Endothelial cell of umbilical vein (primary cell): Measurements from ENCODE around the gene FAM241B. TPM values are rescaled to one million over a fixed set of nuclear protein-coding genes. Genes with fewer than 3 reads are reported as not detected.

Experiments
- BruUV-seq: library from RNA; stranded (reverse); fragments of 400-500 nt; replicated peaks from 2 replicates; lab custom pipeline; 2021; lab: Mats Ljungman, UMichigan
- CTCF ChIA-PET: fragments of 300-600, 350-600 bp; sonication (Branson Sonifier 250); formaldehyde crosslinking; loops from one replicate; lab custom pipeline; 2021; ENCODE audit warnings: antibody characterized with exemption, inconsistent platforms; lab: Charles Lee
- POLR2A ChIA-PET: fragments of 300-600, 350-600 bp; sonication (Branson Sonifier 250); formaldehyde crosslinking; loops from one replicate; lab custom pipeline; 2021; ENCODE audit warnings: antibody characterized with exemption, inconsistent platforms; lab: Charles Lee
- DNase-seq: peaks from one replicate; pipeline ENCODE4 v3.0.0-alpha.2; 2011; ENCODE audit warnings: low read depth, low spot score
- FAIRE-seq: peaks from 2 replicates; lab custom pipeline; 2011; peaks lifted over from hg19 to GRCh38; lab: Jason Lieb, UNC
- H2AFZ ChIP-seq: 2 replicates; pipeline ENCODE4 v1.6.0; 2012; ENCODE audit warnings: low read depth, low read length, control low read depth, inconsistent platforms
- H3K27ac ChIP-seq: 2 replicates; pipeline ENCODE4 v1.5.1; 2011; ENCODE audit warnings: low read depth, mild to moderate bottlenecking, control low read depth, low read length, moderate library complexity; ENCODE audit not compliant: insufficient read depth
- H3K27me3 ChIP-seq, 2 experiments: 2 replicates each; pipeline versions ENCODE4 v1.6.0 to v1.6.1; 2011; ENCODE audit warnings: low read length in 2 of 2, mixed read lengths in 1 of 2; ENCODE audit not compliant: control insufficient read depth in 2 of 2, insufficient read depth in 2 of 2
- H3K36me3 ChIP-seq, 2 experiments: 2 replicates in 1 of 2; 3 replicates in 1 of 2; pipeline ENCODE4 v1.5.1; 2011; ENCODE audit warnings: low read length in 2 of 2, mild to moderate bottlenecking in 1 of 2, moderate library complexity in 1 of 2; ENCODE audit not compliant: control insufficient read depth in 2 of 2, insufficient read depth in 2 of 2; ENCODE audit errors: extremely low read depth in 1 of 2
- H3K4me1 ChIP-seq: 3 replicates; pipeline ENCODE4 v1.5.1; 2011; ENCODE audit warnings: mild to moderate bottlenecking, low read length; ENCODE audit not compliant: control insufficient read depth, insufficient read depth; ENCODE audit errors: extremely low read depth
- H3K4me2 ChIP-seq: 2 replicates; pipeline ENCODE4 v1.6.1; 2011; ENCODE audit warnings: low read length, control low read depth, mixed read lengths; ENCODE audit not compliant: insufficient read depth
- H3K4me3 ChIP-seq, 3 experiments: fragments of 200-600 bp in 1 of 3; sonication (generic), shearing (Covaris generic) in 1 of 3; replicated peaks in 1 of 3; 2 replicates each; pipeline ENCODE4 v1.5.1; 2011 to 2016; ENCODE audit warnings: control low read depth in 3 of 3, low read length in 3 of 3, mild to moderate bottlenecking in 2 of 3, inconsistent platforms in 1 of 3, low read depth in 1 of 3, moderate library complexity in 1 of 3; ENCODE audit not compliant: insufficient read depth in 1 of 3
- H3K79me2 ChIP-seq: 2 replicates; pipeline ENCODE4 v1.6.0; 2012; ENCODE audit warnings: low read length, inconsistent platforms; ENCODE audit not compliant: control insufficient read depth, insufficient read depth
- H3K9ac ChIP-seq: replicated peaks from 2 replicates; pipeline ENCODE3; 2011; ENCODE audit warnings: low read length, control low read depth; ENCODE audit not compliant: insufficient read depth; ENCODE audit errors: extremely low read depth
- H3K9me1 ChIP-seq: replicated peaks from 3 replicates; pipeline ENCODE4 v1.6.0; 2011; ENCODE audit warnings: mild to moderate bottlenecking, low read length; ENCODE audit not compliant: control insufficient read depth, insufficient read depth; ENCODE audit errors: extremely low read depth
- H3K9me3 ChIP-seq: replicated peaks from 2 replicates; pipeline ENCODE4 v1.5.1; 2012; ENCODE audit warnings: low read length, inconsistent platforms; ENCODE audit not compliant: control insufficient read depth, insufficient read depth
- H4K20me1 ChIP-seq: replicated peaks from 2 replicates; pipeline ENCODE3; 2011; ENCODE audit warnings: mild to moderate bottlenecking, low read length; ENCODE audit not compliant: control insufficient read depth, insufficient read depth; ENCODE audit errors: extremely low read depth
- CTCF ChIP-seq, 2 donors: IDR thresholded peaks; 1 replicate in 1 of 2; 2 replicates in 1 of 2; pipeline ENCODE4 v1.5.1; 2011; ENCODE audit warnings: low read length in 2 of 2, mild to moderate bottlenecking in 2 of 2, moderate library complexity in 2 of 2, control low read depth in 1 of 2, inconsistent platforms in 1 of 2, low read depth in 1 of 2; ENCODE audit not compliant: insufficient read depth in 1 of 2; ENCODE audit errors: extremely low read depth in 1 of 2
- EZH2 ChIP-seq: IDR thresholded peaks from 2 replicates; pipeline ENCODE4 v1.6.1; 2012; ENCODE audit warnings: borderline replicate concordance, low read depth, mild to moderate bottlenecking, moderate library complexity, low read length, inconsistent platforms; ENCODE audit not compliant: severe bottlenecking
- FOS ChIP-seq: IDR thresholded peaks from 2 replicates; pipeline ENCODE4 v1.6.1; 2011; ENCODE audit warnings: mild to moderate bottlenecking, low read length, moderate library complexity, borderline replicate concordance; ENCODE audit not compliant: insufficient read depth
- GATA2 ChIP-seq: IDR thresholded peaks from 2 replicates; pipeline ENCODE4 v1.7.0; 2011; ENCODE audit warnings: low read depth, mild to moderate bottlenecking, moderate library complexity, mixed read lengths, low read length; ENCODE audit not compliant: insufficient read length, insufficient read depth
- JUN ChIP-seq: IDR thresholded peaks from 2 replicates; pipeline ENCODE4 v1.6.1; 2011; ENCODE audit warnings: borderline replicate concordance, low read depth; ENCODE audit not compliant: insufficient read length, insufficient read depth
- MAX ChIP-seq: IDR thresholded peaks from 2 replicates; pipeline ENCODE4 v1.6.1; 2011; ENCODE audit not compliant: insufficient read depth, insufficient read length
- MYC ChIP-seq: IDR thresholded peaks from one replicate; pipeline ENCODE4 v1.6.1; 2011; ENCODE audit warnings: mild to moderate bottlenecking, low read depth, low read length
- POLR2A ChIP-seq: IDR thresholded peaks from 2 replicates; pipeline ENCODE4 v1.6.1; 2012; ENCODE audit warnings: low read depth, mild to moderate bottlenecking, control low read depth, low read length
- POLR2AphosphoS5 ChIP-seq: IDR thresholded peaks from 2 replicates; pipeline ENCODE4 v1.6.1; 2012; ENCODE audit warnings: low read depth, mild to moderate bottlenecking, control low read depth, low read length, moderate library complexity; ENCODE audit not compliant: insufficient read depth
- dilution Hi-C: fragments of 300-500 bp; cut with MboI; formaldehyde crosslinking; loops from one replicate; pipeline ENCODE4 v1.15.0; 2019; ENCODE audit warnings: low sequenced_read_pairs; ENCODE audit not compliant: extremely low pct_ligation_motif_present
- intact Hi-C: fragments of 100-400 bp; cut with micrococcal nuclease; formaldehyde crosslinking; loops from one replicate; pipeline ENCODE4 v1.10.0; 2022
- polyA plus RNA-seq, 4 experiments: library from polyadenylated mRNA; depleted of rRNA in 3 of 4; stranded (reverse) in 3 of 4; unstranded in 1 of 4; fragments of >200 nt; gene quantifications; 2 replicates each; pipeline versions ENCODE4 v1.2.1 to v1.2.3, GENCODE V29; 2011 to 2012; ENCODE audit warnings: missing spikeins in 1 of 4
- total RNA-seq: library from RNA; stranded (reverse); gene quantifications from 2 replicates; pipeline ENCODE4 v1.2.3, GENCODE V29; 2021

The FAM241B gene
- total and polyA plus RNA-seq, 2 donors (not counting 3 experiments of a cell fraction or from before 2014, with no cell fraction given), result 0.23 TPM; not detected in 1

- Histone ChIP-seq H3K9me1 (no peaks in the 10 kb centered on the region), H3K4me1 (no peaks in the 10 kb centered on the region), H3K27ac (no peak overlapping the region), H3K4me3 (no peak overlapping the region), H3K9ac (no peak overlapping the region), H3K4me2 (no peak overlapping the region), H2AFZ (no peak overlapping the region), H3K9me3 (no peaks in the 10 kb centered on the region), H3K79me2 (no peaks in the 10 kb centered on the region), H4K20me1 (no peaks in the 10 kb centered on the region), H3K36me3 (no peaks in the 10 kb centered on the region), H3K27me3 (peaks cover 21 to 25% of the 10 kb centered on the region in 2 experiments)
- DNase-seq, result no peak
- ChIA-PET CTCF (no interaction called here), POLR2A (no interaction called here)
- intact Hi-C loops, result no loop called here
- TF ChIP-seq MAX (no peak), POLR2AphosphoS5 (no peak), GATA2 (no peak), JUN (no peak), CTCF (IDR thresholded peaks at IDR 0.05; ENCODE audit: extremely low read depth in 1 of 2, insufficient read depth in 1 of 2, low read depth in 1 of 2, low read length in 2 of 2) (no peak), MYC (no peak), FOS (no peak), POLR2A (no peak), EZH2 (no peak)
- dilution Hi-C loops, result no loop called here
- BruUV-seq, result no TSS peak
- FAIRE-seq, result no peak
These were observed 46.3 kb downstream of the FAM241B start for GRCh38 chr10:69676301-69676700.
